Measurements from ENCODE around the gene PDE11A. TPM values are rescaled to one million over a fixed set of nuclear protein-coding genes. Genes with fewer than 3 reads are reported as not detected.

Gene PDE11A
- total RNA-seq (2022; extraction: Qiagen RNA extraction; ENCODE audit: low read depth), result 0.19 to 0.61 TPM (median 0.47 TPM) in 5 replicates

DNA sequence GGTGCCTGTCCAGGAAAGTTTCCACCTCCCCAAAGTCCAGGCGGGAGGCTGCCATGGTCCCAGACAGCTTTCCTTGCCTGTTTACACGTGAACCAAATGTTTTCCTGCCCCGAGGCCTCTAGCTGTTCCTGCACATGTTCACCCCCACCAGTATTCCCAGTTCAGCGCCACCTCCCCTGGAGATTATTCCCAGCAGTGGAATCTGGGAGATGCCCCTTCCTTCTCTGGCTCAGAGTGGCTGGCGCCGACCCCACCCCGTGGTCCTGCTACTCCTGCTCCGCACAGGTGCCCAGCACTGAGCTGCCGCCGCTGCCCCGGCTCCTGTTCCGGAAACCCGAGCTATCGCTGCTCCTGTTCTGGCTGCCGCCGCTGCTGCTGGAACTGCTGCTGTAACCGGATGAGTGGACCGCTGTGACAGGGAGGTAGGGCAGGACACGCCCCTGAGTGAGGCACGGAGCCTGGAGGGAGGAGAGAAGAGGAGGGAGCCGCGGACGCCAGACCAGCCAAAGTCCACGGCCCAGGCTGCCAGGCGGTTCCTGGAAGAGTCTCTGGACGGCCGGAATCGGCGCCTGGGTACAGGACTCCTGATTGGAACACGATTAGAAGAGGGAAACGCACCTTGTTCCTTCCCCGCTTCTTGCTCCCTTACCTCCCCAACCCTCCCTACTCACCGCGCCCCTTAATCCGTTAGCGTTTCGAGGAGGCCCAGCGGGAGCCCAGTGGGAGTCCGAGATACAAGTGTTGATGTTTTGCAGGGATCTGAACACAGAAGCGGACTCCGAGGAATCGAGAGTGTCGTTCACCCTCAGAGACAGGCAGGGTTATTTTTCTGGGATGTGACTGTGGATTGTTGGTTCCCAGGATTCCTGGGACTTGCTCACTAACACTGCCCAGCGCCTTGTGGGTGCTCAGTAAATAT lies at the start of gene PDE11A:
Gene PDE11A, minus strand, starts transcription at position 395 of the 919 bp plus-strand sequence. Its CDS starts 340 bp downstream, at position 55.

DNA sequence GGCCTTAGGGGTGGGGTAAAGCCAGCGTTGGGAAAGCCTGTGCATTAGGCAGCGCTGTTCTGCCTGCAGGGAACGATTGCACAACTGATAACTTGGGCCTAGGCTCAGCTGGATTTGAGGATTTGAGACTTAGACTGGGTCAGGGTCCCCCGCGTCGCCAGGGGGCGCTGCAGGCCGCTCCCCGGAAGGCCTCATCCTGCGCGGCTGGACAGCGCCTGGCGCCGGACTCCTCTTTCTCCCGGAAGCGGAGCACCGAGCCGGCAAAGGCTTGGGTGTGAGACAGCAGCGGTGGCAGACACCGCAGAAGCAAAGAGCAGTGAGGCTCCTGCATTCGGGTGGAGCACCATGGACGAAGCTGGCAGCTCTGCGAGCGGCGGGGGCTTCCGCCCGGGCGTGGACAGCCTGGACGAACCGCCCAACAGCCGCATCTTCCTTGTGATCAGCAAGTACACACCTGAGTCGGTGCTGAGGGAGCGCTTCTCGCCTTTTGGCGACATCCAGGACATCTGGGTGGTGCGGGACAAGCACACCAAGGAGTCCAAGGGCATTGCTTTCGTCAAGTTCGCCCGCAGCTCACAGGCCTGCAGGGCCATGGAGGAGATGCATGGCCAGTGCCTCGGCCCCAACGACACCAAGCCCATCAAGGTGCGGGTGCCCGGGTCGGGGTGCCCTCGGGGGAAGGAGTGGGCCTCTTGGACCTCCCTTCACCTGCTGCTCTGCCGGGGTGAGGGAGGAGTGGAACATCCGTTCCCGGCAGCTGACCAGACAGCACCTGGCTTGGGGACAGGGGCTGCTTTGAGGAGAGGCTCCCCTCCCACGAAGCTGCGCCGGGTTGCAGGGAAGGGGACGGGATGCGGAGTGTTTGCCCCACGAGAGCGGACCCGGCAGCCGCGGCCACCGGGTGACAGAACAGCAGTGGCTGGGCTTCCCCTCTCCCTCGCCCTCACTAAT lies 39.9 kb upstream of the PDE11A start, which contains the start of gene RBM45:
Gene RBM45, plus strand, starts transcription at position 236 of the 951 bp plus-strand sequence. Its CDS starts 110 bp downstream, at position 346.

Other genes with a start within 250 kb of the PDE11A start
- 9.1 to 13.8 TPM (median 12.5 TPM) in 5 replicates for gene RBM45, start 39.7 kb upstream of the PDE11A start, total RNA-seq (2022; extraction: Qiagen RNA extraction; ENCODE audit: low read depth)
- gene OSBPL6, start 121.7 kb upstream of the PDE11A start, total RNA-seq (2022; extraction: Qiagen RNA extraction; ENCODE audit: low read depth), result 5.7 to 8.7 TPM (median 7.0 TPM) in 5 replicates